ENCODE data around the gene ADAT3.

Gene ADAT3

GRCh38 chr19:1917146-1917545 is 11.9 kb downstream of the ADAT3 start:
- no peak for DNase-seq

DNA sequence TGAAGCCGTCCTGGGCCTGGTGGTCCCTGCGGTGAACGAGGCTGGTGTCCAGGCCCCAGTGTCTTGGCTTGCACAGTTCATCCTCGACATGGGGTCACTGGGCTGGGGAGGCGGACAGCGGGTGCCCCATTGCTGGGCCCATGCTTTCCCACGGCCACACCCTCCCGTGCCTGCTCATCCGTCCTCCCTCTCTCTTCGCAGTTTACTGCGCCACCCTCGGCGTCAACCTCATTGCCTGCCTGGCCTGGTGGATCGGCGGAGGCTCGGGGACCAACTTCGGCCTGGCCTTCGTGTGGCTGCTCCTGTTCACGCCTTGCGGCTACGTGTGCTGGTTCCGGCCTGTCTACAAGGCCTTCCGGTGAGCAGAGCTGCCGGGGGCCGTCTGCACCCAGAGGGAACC is 12.7 kb downstream of the ADAT3 start:
- DNase-seq, result no peak

DNA sequence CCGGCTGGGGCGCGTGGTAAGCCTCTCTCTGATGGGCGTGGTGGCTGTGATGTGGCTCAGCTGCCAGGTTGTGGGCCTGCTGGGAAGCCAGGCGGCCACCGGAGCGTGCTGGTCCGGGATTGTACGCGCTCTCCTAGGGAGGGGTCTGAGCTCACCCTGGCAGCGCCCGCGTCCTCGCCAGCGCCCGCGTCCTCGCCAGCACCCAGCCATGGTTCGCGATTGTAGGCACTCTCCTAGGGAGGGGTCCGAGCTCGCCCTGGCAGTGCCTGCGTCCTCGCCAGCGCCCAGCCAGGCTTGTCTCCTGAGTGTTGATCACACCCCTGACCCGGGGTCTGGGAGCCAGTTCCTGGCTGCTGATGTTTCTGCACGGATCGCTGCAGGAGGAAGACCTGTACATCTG is 13.8 kb downstream of the ADAT3 start:
- DNase-seq, result no peak

DNA sequence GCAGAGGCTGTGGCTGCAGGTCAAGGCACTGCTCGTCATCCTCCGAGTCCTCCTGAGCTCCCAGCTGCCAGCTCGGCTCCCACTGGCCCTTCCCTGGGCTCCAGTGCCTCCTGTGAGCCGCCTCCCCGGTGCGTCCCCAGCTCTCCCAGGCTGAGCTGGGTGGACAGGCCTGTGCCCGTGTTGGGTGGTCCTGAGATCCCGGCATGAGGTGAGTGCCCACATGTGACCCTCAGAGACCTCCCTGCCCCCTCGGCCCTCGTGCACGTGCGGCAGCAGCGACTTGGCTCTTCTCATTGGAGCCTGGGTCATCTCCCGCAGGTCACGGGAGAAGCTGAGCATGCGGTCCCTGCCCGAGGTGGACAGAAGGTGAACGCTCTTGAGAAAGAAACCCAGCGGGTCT is 15.4 kb downstream of the ADAT3 start:
- no peak for DNase-seq

GRCh38 chr19:1921326-1921725 is 16.1 kb downstream of the ADAT3 start:
- no peak for DNase-seq

- no peak for DNase-seq
Measured at GRCh38 chr19:1921825-1922224, 16.6 kb downstream of the ADAT3 start.

DNA sequence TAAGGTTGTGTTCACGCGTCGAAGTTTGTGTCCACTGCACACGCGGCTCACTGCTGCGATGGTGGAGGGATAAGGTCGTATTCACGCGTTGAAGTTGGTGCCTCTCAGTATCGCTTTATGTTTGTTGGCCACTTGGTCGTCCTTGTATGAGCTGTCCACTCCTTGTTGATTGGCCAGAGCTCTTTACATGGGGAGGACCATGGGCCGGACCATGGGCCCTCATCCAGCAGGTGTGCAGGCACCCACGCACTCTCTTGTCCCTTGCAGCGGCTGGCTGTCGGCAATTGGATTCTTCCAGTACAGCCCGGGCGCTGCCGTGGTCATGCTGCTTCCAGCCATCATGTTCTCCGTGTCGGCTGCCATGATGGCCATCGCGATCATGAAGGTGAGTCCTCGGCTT is 17.6 kb downstream of the ADAT3 start:
- DNase-seq, result no peak

- DNase-seq, result no peak
Measured at GRCh38 chr19:1923319-1923718, 18.1 kb downstream of the ADAT3 start.

DNA sequence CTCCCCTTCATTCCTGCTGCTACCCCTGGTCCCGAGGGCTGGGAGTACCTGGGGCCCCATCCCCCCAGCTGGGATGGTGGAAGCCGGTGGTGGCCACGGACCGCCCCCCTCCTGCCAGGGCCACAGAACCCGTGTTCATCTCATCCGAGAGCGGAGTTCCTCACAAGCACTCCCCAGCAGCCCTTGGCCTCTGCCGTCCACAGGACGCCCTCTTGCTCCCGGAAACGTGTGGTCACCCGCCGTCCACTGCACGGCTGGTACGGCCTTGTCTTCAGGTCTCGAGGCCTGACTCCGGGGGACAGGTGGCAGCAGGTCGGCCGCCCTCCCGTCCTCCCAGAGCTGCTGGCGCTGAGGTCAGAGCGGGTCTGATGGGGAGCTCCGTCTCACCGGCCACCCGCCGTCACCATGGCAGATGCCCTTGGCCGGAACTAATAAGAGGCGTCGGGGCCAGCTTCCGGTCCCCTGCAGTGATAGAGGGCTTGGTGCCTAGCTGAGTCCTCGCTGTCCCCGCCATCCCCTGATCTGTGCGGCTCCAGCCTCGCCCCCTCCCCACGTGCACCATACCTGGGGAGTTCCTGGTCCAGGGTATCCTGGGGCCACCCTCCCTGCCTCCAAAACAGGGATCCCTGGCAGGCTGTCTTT is 19.2 kb downstream of the ADAT3 start:
- DNase-seq, result no peak

GRCh38 chr19:1925544-1925943 is 20.3 kb downstream of the ADAT3 start:
- no peak for DNase-seq

GRCh38 chr19:1929021-1929742 is 24.0 kb downstream of the ADAT3 start:
- DNase-seq, result peak; percentile 74

DNA sequence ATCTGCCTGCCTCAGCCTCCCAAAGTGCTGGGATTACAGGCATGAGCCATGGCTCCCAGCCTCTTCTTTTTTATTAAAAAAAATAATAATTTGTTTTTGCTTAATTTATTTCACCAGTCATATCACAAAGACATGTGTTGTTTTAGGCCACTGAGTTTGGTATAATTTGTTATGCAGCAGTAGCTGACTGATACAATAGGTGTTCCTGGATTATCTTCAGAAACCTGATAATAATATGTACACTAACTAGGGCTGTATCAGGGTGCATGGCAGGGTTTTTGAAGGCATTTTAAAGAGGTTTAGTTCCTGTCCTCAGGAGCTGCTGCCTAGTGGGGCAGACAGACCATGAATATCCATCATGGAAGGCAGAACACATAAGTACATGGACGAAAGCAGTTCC is 26.2 kb downstream of the ADAT3 start:
- no peak for DNase-seq

GRCh38 chr19:1932395-1932794 is 27.2 kb downstream of the ADAT3 start:
- DNase-seq, result no peak

GRCh38 chr19:1933244-1933643 is 28.0 kb downstream of the ADAT3 start:
- DNase-seq, result no peak

DNA sequence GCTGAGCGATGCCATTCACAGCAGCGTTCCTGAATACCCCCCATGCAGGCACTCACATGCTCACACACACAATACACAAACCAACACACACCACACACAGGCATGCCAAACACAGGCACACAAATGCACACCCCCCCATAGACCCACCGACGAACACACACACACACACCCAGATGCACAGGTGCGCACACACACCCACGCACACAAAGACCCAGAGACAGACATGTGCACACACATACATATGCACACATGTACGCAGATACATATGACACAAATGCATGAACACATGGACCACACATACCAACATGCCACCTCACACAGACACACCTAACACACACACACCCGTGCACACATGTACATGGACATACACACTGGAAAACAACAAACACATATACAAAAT is 28.7 kb downstream of the ADAT3 start:
- no peak for DNase-seq

DNA sequence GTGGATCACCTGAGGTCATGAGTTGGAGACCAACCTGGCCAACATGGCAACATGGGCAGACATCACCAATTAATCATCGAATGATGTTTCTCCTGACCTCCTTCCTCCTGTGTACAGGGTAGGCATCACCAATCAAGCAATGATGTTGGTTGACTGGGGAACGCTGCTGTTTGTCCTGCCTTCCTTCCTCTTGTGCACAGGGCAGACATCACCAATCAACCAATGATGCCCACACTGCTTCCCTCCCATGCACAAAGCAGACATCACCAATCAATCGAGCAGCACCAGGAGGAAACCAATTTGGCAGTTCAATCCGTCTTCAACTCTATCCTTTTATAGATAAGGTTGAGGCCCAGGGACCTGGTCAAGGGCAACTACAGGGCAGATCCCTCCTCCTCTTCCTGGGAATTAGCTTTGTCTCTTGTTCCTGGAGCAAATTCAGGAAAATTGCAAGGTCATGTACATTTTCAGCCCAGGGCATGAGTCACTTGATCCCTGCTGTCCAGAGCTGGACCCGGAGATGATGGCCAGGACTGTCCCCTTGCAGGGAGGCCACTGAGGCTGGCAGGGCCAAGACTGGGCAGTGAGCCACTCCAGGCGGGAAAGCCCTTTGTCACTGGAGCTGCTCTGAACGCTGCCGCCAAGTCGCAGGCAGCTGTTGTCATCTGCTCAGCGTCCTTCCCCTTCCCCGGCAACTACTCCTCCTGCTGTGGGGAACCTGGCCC is 30.4 kb downstream of the ADAT3 start:
- no peak for DNase-seq

GRCh38 chr19:1936430-1936829 is 31.2 kb downstream of the ADAT3 start:
- DNase-seq, result no peak

- no peak for DNase-seq
Measured at GRCh38 chr19:1936916-1937610, 31.9 kb downstream of the ADAT3 start.

- no peak for DNase-seq
Measured at GRCh38 chr19:1938071-1938470, 32.9 kb downstream of the ADAT3 start.

DNA sequence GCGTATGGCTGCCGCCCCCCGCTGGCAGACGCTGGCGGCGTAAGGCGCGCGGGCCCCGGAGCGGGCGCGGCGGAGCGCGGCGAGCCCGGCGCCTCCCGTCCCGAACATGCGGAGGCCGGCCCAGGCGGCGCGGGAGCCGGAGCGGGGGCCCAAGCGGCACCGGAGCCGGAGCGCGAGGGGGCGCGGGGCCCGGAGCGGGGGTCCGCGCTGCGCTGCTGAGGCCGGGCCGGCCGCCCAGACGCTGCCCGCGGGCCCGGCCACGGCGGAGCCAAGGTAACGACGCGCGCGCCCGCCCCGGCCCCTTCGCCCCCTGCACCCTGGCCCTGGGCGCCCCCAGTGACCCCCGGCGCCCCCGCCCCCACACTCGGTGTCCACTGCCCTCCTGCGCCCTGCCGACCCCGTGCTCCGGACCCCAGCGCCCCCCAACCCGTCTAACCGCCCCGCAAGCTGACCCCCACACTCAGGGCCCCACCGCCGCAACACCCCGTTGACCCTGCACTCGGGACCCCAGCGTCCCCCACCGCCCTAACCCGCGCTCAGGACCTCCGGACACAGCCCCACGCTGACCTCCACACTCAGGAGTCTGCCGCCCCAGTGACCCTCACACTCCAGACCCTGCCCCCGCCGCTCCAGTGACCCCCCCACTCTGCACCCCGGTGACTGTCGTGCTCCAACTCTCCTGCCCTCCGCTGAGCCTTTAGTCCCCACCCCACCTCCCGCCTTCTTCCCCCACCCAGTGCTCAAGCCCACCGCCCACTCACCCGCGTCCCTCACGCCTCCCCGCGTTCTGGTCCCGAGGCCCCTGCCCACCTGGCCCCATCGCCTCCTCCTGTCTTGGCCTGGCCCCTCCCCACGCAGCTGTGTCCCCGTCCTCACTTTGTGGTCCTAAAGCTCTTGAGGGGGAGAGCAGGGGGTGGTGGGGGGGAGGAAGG is 36.2 kb downstream of the ADAT3 start, which contains the start of gene CSNK1G2:
TSS of gene CSNK1G2 (plus strand) at position 27 of the 932 bp plus-strand sequence. CDS start 28,601 bp downstream, outside the sequence.
- DNase-seq, result no peak

GRCh38 chr19:1942078-1942933 is 37.1 kb downstream of the ADAT3 start:
- no peak for DNase-seq

All from T1000 (cell line).